Fibroblast of skin of back (primary cell): ENCODE results near the gene TIPIN.

ENCODE experiments used
- DNase-seq: peaks from one replicate; pipeline ENCODE4 v3.0.0-alpha.2; 2013

Gene TIPIN

GRCh38 chr15:66296186-66296585 is 60.3 kb downstream of the TIPIN start:
- no peak for DNase-seq

GRCh38 chr15:66294932-66295235 is 61.6 kb downstream of the TIPIN start:
- DNase-seq, result peak; percentile 54

GRCh38 chr15:66294157-66294931 is 62.1 kb downstream of the TIPIN start:
- DNase-seq, result peak; percentile 78

GRCh38 chr15:66293419-66294156 is 62.9 kb downstream of the TIPIN start, which contains the start of gene DIS3L:
Gene DIS3L (plus strand): TSS chr15:66293568. CDS start chr15:66293597, 29 bp downstream.
- DNase-seq, result peak; percentile 55

- no peak for DNase-seq
Measured at GRCh38 chr15:66292571-66293418, 63.7 kb downstream of the TIPIN start.

- peak; percentile 32 for DNase-seq
Measured at GRCh38 chr15:66291816-66292570, 64.5 kb downstream of the TIPIN start.

- no peak for DNase-seq
Measured at GRCh38 chr15:66290518-66290917, 66.0 kb downstream of the TIPIN start.

- DNase-seq, result no peak
Measured at GRCh38 chr15:66290007-66290406, 66.5 kb downstream of the TIPIN start.

- DNase-seq, result peak; percentile 16
Measured at GRCh38 chr15:66288551-66289185, 67.8 kb downstream of the TIPIN start.

GRCh38 chr15:66288093-66288492 is 68.4 kb downstream of the TIPIN start:
- no peak for DNase-seq

GRCh38 chr15:66287461-66288057 is 68.9 kb downstream of the TIPIN start:
- peak; percentile 42 for DNase-seq
